ENCODE data around the gene POU2AF1. TPM values are rescaled to one million over a fixed set of nuclear protein-coding genes. Genes with fewer than 3 reads are reported as not detected.

POU2AF1 gene
- total and polyA plus RNA-seq, 2 of the 8 experiments (the other 6 are each of a cell fraction or from before 2014, with no cell fraction given) = not detected

- ChIA-PET CTCF (ENCODE audit: partially characterized antibody) (interaction anchor here (1.0 to 1.8 kb wide), 2 partner anchors 33 to 94 kb away, joined by 3 to 6 read pairs; no protein-coding TSS in a partner anchor), POLR2A (ENCODE audit: partially characterized antibody) (no interaction called here)
- Histone ChIP-seq H3K23me2 (ENCODE audit: low read depth, low read length) (no peaks in the 10 kb centered on the region), H2AK5ac (ENCODE audit: low read depth, low read length) (no peak overlapping the region), H4K5ac (ENCODE audit: insufficient read length, low read depth, low read length) (no peak overlapping the region), H3K4me1 (replicated peaks in 1 of 4; ENCODE audit: control insufficient read depth in 3 of 4, insufficient read depth in 4 of 4, low read length in 3 of 4) (no peaks in the 10 kb centered on the region), H2BK5ac (ENCODE audit: low read depth, low read length) (no peak overlapping the region), H3K14ac (ENCODE audit: insufficient read length) (no peak overlapping the region), H3K79me1 (ENCODE audit: low read depth, low read length) (no peaks in the 10 kb centered on the region), H3K9me3 (ENCODE audit: insufficient read depth in 2 of 2, low read depth in 1 of 2, low read length in 1 of 2) (no peaks in the 10 kb centered on the region), H3K27me3 (replicated peaks in 1 of 4; ENCODE audit: control insufficient read depth in 3 of 4, extremely low read depth in 1 of 4, insufficient read depth in 3 of 4, low read length in 3 of 4) (no peaks in the 10 kb centered on the region; a peak in 1 of 7 replicates), H3K18ac (ENCODE audit: extremely low read depth, low read length) (no peak overlapping the region), H2AFZ (ENCODE audit: low read length) (no peak overlapping the region), H4K20me1 (replicated peaks in 1 of 2; ENCODE audit: control insufficient read depth in 1 of 2, insufficient read depth in 2 of 2, low read length in 2 of 2) (no peaks in the 10 kb centered on the region), H3K9ac (replicated peaks in 1 of 4; ENCODE audit: extremely low read depth in 1 of 4, low read depth in 3 of 4, low read length in 3 of 4) (no peak overlapping the region), H3K4me2 (ENCODE audit: insufficient read depth in 1 of 2, low read depth in 2 of 2, low read length in 2 of 2) (no peak overlapping the region), H2BK20ac (ENCODE audit: low read length) (no peak overlapping the region), H3K4me3 (ENCODE audit: extremely low read depth in 1 of 4, insufficient read depth in 2 of 4, low read depth in 3 of 4, low read length in 4 of 4) (no peak overlapping the region), H2BK120ac (replicated peaks; ENCODE audit: low read depth, low read length) (no peak overlapping the region), H3K79me2 (ENCODE audit: control insufficient read depth in 1 of 2, insufficient read depth in 2 of 2, low read length in 2 of 2) (no peaks in the 10 kb centered on the region), H3K36me3 (ENCODE audit: control insufficient read depth in 2 of 4, insufficient read depth in 4 of 4, low read length in 3 of 4) (no peaks in the 10 kb centered on the region), H2BK12ac (ENCODE audit: low read depth, low read length) (no peak overlapping the region), H4K91ac (replicated peaks; ENCODE audit: insufficient read length, low read length) (no peak overlapping the region), H3K56ac (replicated peaks; ENCODE audit: insufficient read length, low read depth, low read length) (no peak overlapping the region), H3K27ac (ENCODE audit: low read depth, low read length) (no peak overlapping the region), H4K8ac (ENCODE audit: extremely low read depth, insufficient read depth, low read length) (no peak overlapping the region), H2BK15ac (ENCODE audit: low read length) (no peak overlapping the region), H3K4ac (replicated peaks; ENCODE audit: insufficient read length, low read depth, low read length) (no peak overlapping the region), H3K23ac (ENCODE audit: insufficient read length) (no peak overlapping the region)
- FAIRE-seq (no peak), DNase-seq (ENCODE audit: low read depth in 1 of 2, low spot score in 2 of 2) (no peak)
- WGBS, 2 experiments (ENCODE audit: extremely low coverage in 1 of 2, insufficient coverage in 1 of 2, insufficient read length in 1 of 2, insufficient replicate concordance in 2 of 2, low coverage in 1 of 2, low lambda C conversion rate in 2 of 2, missing lambda C conversion rate in 1 of 2) = 84% methylated on average over 7 of the region's 7 CpGs; no CpG with 5 or more reads in 1 of the 2 experiments
- TF ChIP-seq KDM4A (IDR thresholded peaks at IDR 0.05; ENCODE audit: low read depth, low read length, severe bottlenecking) (no peak), E2F6 (IDR thresholded peaks at IDR 0.05) (no peak), CREB1 (IDR thresholded peaks at IDR 0.05) (no peak), SP2 (IDR thresholded peaks at IDR 0.05; ENCODE audit: low read length) (no peak)
Observed at GRCh38 chr11:111395749-111396148, 16.7 kb upstream of the POU2AF1 start.

All from H1 (cell line).